Type B pancreatic cell (in vitro differentiated cells): Measurements from ENCODE around the gene HIPK4. TPM values are rescaled to one million over a fixed set of nuclear protein-coding genes. Genes with fewer than 3 reads are reported as not detected.
A peak's percentile ranks its signal among the peaks of the same experiment; 100 is the strongest.

Source experiments
- DNase-seq: peaks from one replicate; pipeline ENCODE4 v3.0.0; 2021; ENCODE audit warnings: mixed read lengths; ENCODE audit not compliant: unreplicated experiment; ENCODE audit errors: extremely low spot score
- H3K27ac Mint-ChIP-seq: 2 replicates; pipeline ENCODE4 v1.8.0; 2021; ENCODE audit warnings: mild to moderate bottlenecking, mixed read lengths
- H3K27me3 Mint-ChIP-seq: 2 replicates; pipeline ENCODE4 v1.8.0; 2021; ENCODE audit warnings: mixed read lengths
- H3K36me3 Mint-ChIP-seq: 2 replicates; pipeline ENCODE4 v1.8.0; 2021; ENCODE audit warnings: mixed read lengths
- H3K4me1 Mint-ChIP-seq: one replicate; pipeline ENCODE4 v1.8.0; 2021; ENCODE audit warnings: mixed read lengths; ENCODE audit not compliant: unreplicated experiment
- H3K4me3 Mint-ChIP-seq: 2 replicates; pipeline ENCODE4 v1.8.0; 2021; ENCODE audit warnings: mild to moderate bottlenecking, mixed read lengths
- H3K9me3 Mint-ChIP-seq: 2 replicates; pipeline ENCODE4 v1.8.0; 2021; ENCODE audit warnings: mixed read lengths
- CTCF ChIP-seq: fragments of 200-600 bp; sonication (generic); conservative IDR thresholded peaks from 2 replicates; pipeline ENCODE4 v1.5.0; 2021; ENCODE audit warnings: antibody characterized with exemption, mild to moderate bottlenecking
- microRNA-seq: library from miRNA; unstranded; fragments of <30 nt; microRNA quantifications from one replicate; pipeline ENCODE4, GENCODE V29; 2020
- total RNA-seq: library from RNA; stranded (reverse); gene quantifications from 2 replicates; pipeline ENCODE4 v1.2.1, GENCODE V29; 2021; ENCODE audit warnings: low replicate concordance

The HIPK4 gene
- total RNA-seq, 1 donor from 2014 or later: not detected

- peaks cover 5% of the 10 kb centered on the region for H3K4me1 Mint-ChIP-seq
These were observed 58.9 kb downstream of the HIPK4 start for GRCh38 chr19:40331052-40331451.

More at GRCh38 chr19:40331052-40331451, 58.9 kb downstream of the HIPK4 start:
- no peaks in the 10 kb centered on the region for H3K27me3 Mint-ChIP-seq
- no peak for DNase-seq
- H3K9me3 Mint-ChIP-seq: no peaks in the 10 kb centered on the region
- H3K36me3 Mint-ChIP-seq: peaks cover 15% of the 10 kb centered on the region
- no peak for TF ChIP-seq CTCF
- H3K27ac Mint-ChIP-seq: peak overlapping the region; percentile 34
- H3K4me3 Mint-ChIP-seq: no peak overlapping the region

Small RNA genes lying within 50 kb of the gene (microRNA-seq; reads per million reads assigned to microRNA genes)
- not detected for gene MIR6796

Other genes starting within 250 kb of the HIPK4 start
- gene MAP3K10, start 198.8 kb downstream of the HIPK4 start, total RNA-seq: 16.8 and 23.4 TPM in 2 replicates
- gene TTC9B, start 171.8 kb downstream of the HIPK4 start, total RNA-seq: 0.39 and 0.48 TPM in 2 replicates
- gene CCNP, start 163.5 kb downstream of the HIPK4 start, total RNA-seq: 0.60 and 0.98 TPM in 2 replicates
- gene AKT2, start 104.8 kb downstream of the HIPK4 start, total RNA-seq: 138 and 149 TPM in 2 replicates
- gene C19orf47, start 41.8 kb downstream of the HIPK4 start, total RNA-seq: 15.3 and 18.6 TPM in 2 replicates
- gene PLD3, start 41.5 kb downstream of the HIPK4 start, total RNA-seq: 234 and 244 TPM in 2 replicates
- gene PRX, start 23.2 kb upstream of the HIPK4 start, total RNA-seq: 1.2 and 11.7 TPM in 2 replicates
- gene SERTAD1, start 35.8 kb upstream of the HIPK4 start, total RNA-seq: 9.2 and 14.4 TPM in 2 replicates
- 33.7 and 41.7 TPM in 2 replicates for gene SERTAD3, start 54.2 kb upstream of the HIPK4 start, total RNA-seq
- gene BLVRB, start 75.6 kb upstream of the HIPK4 start, total RNA-seq: 32.2 and 47.9 TPM in 2 replicates
- gene SPTBN4, start 76.8 kb upstream of the HIPK4 start, total RNA-seq: 2.6 and 2.9 TPM in 2 replicates
- gene SHKBP1, start 186.7 kb upstream of the HIPK4 start, total RNA-seq: 54.6 and 55.4 TPM in 2 replicates
- gene LTBP4, start 211.2 kb upstream of the HIPK4 start, total RNA-seq: 31.8 and 145 TPM in 2 replicates